NOMO-1 treated with dmso at 0.1 percent for 144 hours (cell line): ENCODE data around the gene NELL2.
"Not testable (repeated sequence)": the region's sequence is repeated elsewhere in the genome, so short reads cannot be mapped to it uniquely, and the experiment has no call there.

ENCODE experiments used
- DNase-seq: peaks from one replicate; lab custom pipeline; 2025; ENCODE audit not compliant: unreplicated experiment; lab: John Stamatoyannopoulos, UW

NELL2 gene

DNA sequence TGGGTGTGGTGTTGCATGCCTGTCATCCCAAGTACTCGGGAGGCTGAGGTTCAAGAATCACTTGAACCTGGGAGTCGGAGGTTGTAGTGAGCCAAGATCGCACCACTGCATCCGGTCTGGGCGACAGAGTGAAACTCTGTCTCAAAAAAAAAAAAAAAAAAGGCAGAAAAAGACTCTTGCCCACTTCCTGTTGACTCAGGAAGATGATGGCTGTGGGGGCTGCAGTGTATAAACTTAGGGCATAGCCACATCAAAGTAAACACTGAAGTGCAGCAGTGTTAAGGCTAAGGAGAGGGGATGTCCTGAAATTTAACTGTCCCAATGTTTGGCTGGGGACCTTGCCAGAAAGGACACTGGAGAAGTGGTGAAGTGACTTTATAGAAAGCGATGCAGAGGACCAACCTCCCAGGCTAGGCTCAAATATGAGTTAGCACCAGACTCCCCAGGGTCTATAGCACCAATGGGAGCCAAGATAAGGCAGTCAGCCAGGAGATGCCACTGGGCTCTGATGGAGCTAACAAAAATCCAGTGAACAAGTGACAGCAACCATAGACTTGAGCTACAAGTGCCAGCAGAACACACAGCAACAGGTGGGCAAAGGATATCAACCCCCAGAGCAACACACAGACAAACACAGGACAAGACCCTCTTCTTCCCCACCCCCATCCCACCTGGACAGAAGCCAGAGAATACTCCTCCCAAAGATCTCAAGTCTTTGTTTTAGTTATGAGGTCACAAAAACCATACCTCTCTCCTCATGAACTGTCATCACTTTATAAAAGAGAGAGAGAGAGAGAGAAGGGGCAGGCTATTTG, 28.0 kb downstream of the NELL2 start:
- no peak for DNase-seq

DNA sequence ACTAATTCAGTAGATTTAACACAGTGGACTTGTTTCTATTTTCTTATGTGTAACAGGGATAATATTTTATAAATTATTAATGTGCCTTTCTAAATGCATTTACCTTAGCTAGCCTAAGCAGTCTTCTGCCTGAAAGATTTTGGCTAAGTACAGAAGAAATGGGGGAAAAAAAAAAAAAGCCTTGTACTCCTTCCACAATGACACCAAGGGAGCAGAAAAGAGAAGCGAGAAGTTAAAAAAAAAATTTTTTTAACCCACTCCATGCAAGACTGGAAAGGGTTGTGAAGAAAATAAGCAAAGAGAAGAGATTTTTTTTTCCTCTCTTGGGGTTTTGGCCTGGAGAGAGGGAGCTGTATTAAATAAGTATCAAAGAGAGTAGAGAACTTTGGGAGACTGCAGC, 28.7 kb downstream of the NELL2 start:
- DNase-seq = no peak

DNA sequence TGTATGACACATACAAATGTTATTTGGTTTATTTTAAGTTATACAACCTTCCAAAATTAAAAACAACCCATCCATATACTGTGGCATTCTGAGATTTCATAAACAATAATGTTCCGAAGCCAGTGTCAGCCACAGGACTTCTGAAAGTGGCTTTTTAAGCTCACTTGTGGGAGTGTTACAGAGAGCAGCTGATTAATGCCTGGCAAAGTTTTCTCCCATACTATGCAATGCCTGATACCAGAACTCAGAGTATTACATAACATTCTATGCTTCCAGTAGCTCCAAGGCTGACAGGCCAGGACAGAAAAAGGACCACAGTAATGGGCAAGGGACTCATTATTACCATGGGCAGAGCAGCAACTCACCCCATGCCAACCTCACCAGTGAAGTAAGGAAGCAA, 29.3 kb downstream of the NELL2 start:
- no peak for DNase-seq

DNA sequence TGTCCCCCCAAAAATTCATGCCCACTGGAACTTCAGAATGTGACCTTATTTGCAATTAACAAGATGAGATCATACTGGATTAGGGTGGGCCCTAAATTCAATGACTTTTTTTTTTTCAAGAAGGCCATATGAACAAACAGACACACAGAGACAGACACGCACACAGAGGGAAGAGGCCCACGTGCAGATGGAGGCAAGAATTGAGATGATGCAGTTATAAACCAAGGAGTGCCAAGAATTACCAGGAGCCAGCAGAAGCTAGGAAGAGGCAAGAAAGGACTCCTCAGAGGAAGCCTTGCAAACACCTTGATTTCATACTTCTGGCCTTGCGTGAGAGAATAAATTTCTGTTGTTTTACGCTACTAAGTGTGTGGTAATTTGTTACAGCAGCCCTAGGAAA, 33.4 kb downstream of the NELL2 start:
- DNase-seq = no peak

DNA sequence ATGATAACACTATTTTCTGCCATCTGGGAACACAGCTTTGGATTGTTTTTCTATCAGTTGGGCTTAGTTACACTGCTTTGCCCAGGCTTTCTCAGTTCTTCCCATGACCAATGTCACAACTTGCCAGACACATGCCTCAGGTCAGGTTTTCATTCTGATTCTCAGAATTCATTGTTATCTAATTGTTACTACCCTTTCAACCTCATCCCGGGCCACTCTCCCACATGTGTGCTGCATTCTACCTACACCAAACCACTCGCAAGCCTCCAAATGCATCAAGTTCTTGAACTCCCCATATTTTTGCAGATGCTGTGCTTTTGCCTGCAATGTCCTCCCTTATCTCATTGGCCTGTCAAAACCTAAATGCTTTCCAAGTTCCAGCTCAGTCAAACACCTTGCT, 36.3 kb downstream of the NELL2 start:
- DNase-seq = no peak

DNA sequence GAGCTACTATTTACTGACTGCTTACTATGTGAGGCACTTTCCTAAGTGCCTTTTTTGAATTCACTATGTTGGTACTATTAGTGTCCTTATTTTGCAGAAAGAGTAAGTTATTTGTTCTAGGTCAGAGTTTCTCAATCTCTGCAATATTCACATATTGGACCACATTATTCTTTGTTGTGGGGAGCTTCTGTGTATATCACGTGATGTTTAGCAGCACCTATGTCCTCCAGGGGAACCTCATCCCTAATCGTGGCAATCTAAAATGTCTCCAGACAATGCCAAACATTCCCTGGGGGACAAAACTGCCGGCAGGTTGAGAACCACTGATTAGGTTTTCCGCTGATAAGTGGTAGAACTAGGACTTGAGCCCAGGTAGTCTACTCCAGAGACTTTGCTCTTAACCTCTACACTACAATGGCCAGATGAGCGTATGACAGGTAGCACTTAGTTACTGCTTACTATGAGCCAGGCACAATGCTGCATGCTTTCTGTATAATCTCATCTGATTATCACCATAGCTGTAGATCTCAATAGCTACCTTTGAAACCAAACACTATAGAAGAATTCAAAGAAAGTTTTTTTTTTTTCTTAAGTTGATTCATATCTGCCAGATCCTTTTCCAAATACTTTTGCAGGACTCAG, 38.9 kb downstream of the NELL2 start:
- DNase-seq = no peak

DNA sequence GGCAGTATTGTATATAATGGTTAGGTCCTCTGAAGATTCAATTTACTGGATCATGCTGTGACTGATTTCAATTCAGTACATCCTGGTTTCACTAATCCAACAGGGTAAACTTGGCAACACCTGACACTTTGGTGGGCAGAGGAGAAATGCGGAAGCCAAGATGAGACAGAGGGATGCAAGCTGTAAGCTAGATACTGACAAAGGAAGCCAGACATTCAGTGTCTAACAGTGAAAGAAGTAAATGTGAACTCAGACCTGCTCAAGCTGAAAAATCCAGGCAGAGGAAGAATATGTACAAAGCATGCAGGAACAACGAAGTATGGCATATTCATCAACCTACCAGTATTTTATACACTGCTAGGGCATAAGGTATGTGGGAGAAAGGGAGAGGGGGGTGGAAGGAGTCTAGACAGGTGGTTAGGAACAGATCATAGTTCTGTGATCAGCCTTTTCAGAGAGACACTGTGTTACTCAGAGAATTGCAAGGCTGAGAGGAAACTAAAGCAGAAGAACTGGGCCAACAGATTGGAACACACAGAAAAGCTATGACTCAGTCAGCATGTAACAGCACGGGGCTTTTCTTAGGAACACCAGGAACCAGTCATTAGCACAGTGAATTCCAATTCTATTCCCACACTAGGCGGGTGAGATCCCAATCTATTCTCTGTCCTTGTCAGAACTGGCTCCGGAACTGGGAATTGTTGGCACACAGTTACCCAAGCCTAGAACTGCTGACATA, 40.3 kb downstream of the NELL2 start:
- DNase-seq = no peak

DNA sequence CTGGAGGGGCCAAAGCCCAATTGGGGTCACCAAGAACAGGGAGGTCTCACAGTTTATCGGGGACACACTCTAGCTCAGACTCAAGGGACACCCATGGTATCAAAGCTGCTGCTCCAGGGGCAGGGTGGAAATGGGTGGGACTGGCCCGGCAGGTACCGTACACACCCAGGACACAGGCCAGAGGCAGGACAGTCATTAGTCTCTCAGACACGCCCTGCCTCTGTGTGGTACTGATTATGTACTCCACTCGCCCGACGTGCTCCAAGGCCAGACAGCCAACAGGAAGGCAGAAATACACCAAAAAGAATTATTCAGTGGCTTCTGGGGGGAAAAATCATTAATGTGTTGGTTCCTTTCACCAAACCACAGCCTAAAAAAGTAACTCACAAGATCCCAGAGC, 41.1 kb downstream of the NELL2 start:
- DNase-seq = not testable (repeated sequence)

DNA sequence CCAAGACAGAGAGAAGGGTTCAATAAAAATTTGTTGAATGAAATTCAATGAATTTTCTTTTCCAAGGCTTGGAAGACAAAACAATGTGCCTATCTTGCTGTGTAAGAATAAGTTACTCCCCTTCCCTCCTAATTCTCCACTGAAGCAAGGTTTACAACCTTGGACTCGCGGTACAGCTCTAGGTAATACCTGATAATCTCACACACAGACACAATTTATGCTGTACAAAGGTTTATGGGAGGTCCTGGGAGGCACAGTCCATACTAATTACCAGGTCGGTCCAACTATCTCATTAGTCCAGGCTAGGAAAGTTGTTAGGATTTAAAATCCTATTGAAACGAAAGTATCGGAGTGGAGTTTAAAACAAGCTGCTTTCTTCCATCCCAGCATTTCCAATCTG, 42.6 kb downstream of the NELL2 start:
- no peak for DNase-seq

DNA sequence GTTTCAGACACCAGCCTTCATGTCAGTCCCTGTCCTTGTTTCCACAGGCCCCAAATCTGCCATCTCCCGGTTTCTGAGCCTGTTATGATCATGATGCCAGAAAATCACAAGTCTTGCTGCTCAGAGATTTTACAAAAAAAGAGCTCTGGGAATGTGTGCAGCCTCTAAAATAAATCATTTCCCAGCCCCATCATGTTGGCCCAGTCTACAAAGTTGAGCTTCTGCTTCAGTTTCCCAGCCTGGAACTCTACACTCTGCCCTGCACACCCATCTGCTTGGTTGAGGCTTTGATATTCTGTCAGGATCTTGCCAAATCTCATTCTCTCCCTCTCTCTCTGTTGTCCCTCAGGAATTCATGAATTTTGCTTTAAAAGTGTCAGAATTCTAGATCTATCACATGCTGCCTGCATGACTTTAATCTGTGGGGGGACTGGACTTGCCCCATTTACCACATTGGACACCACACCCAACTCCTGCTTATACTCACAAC, 45.5 kb downstream of the NELL2 start:
- no peak for DNase-seq

DNA sequence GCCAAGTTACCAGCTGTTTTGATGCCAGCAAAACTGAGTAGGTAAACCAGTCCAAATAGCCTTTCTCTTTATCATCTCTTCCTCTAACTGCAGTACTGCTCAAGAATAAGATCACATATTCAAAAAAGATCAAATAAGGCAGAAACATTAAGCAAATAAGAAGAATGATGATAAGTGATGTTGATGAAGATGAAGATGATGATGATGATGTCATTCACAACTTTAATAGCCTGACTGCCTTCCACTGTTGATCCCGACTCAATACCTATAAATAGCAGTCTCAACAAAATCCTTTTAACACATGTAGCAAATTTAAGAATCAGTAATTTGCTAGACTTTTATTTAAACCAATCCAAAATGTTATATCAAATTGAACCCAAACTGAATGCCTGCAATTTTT, 47.1 kb downstream of the NELL2 start:
- DNase-seq = no peak

DNA sequence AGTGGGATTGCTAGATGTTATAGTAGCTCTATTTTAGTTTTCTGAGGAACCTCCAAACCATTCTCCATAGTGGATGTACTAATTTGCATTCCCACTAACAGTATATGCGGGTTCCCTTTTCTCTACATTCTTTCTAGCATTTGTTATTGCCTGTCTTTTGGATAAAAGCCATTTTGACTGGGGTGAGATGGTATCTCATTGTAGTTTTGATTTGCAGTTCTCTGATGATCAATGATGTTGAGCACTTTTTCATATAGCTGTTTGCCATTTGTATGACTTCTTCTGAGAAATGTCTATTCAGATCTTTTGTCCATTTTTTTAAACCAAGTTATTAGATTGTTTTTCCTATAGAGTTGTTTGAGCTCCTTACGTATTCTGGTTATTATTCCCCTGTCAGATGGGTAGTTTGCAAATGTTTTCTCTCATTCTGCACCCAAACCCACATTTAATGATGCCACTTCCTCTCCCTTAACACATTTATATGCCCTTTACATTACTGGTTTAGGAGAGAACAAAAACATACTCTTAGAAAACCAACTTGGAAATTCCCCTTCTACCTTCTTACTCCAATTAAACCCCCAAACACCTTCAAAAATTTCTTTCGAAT, 48.2 kb downstream of the NELL2 start:
- DNase-seq = no peak

DNA sequence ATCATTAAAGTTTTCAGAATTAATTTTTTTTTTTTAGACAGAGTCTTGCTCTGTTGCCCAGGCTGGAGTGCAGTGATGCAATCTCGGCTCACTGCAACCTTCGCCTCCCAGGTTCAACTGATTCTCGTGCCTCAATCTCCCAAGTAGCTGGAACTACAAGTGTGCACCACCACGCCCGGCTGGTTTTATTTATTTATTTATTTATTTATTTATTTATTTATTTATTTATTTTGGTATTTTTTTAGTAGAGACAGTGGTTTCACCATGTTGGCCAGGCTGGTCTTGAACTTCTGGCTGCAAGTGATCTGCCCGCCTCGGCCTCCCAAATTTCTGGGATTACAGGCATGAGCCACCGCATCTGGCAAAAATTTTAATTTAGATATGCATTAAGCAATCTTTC, 54.4 kb downstream of the NELL2 start:
- DNase-seq = not testable (repeated sequence)

DNA sequence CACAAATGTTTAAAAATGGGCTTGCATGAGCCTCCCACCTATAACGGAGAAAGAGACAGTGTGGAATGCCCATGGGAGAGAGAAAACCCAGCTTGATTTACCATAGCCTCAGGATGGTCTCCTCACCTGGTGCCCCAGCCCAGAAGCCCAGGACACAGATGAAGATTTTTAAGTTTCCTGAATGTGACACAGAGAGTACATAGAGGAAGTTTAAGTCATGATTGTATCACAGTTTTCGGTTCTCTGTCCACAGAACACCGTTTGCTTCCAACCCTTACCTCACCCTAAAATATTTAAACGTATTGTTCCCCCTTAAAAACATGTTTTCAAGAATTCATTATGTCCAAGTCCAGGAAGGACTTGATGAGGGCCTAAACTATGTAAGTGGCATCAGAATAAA, 56.2 kb downstream of the NELL2 start:
- DNase-seq = no peak

DNA sequence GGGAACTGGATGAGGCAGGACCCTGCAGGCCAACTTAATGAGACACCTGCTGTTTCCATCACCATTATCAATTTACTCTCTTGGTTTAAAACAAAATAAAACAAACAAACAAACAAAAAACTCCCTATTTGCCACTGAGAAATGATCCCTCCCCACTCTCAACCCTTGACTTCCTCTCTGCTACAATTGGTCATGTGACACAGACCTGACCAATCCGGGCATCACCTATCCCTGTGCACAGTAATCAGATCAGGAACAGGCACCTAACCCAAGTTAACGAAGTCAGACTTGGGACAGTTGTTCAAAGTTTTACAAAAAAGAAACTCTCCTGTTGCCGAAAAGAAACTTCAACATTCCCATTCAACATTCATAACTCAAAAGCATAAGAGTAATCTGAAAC, 58.4 kb downstream of the NELL2 start:
- no peak for DNase-seq

DNA sequence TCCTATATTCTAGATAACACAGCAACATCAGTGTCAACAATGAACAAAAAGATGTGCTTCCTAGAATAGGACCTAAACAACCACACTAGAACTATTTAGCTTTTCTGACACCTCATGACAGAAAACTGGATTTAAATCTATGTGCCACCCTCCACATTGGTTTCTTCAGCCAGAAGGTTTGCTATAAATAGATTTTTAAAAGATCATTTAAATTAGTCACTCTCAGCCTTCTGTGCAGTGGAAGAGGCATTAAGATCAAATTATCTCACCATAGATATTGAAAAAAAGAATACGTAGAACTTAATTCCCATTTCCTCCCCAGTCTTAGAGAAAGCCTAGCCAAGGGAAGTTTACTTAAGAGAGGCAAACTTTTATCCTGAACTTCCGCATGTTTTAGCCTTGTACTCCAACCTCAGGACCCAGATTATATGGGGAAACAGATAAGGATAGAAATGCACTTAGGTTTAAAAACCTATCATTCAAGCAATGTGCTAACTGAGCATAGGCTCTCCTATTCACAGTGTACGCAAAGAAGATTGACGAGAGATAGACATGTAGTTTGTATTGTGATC, 59.6 kb downstream of the NELL2 start:
- no peak for DNase-seq

DNA sequence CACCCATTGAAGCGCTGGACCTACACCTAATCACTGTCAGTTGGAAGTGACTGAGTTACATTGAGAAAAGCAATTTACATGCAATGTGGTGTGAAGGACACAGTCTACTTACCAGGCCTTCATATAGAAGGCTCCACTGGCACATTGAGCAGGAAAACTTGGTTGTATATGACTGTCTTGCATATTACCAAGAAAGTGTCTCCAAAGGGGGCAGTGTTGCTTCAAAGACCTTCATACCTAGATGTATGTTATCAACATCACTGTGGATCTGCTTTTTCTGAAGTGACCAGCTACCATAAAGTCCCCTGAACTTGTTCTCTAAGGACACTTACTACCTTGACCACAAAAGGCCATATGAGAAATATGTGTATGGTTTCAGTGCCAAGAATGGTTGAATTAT, 64.1 kb downstream of the NELL2 start:
- DNase-seq = no peak

DNA sequence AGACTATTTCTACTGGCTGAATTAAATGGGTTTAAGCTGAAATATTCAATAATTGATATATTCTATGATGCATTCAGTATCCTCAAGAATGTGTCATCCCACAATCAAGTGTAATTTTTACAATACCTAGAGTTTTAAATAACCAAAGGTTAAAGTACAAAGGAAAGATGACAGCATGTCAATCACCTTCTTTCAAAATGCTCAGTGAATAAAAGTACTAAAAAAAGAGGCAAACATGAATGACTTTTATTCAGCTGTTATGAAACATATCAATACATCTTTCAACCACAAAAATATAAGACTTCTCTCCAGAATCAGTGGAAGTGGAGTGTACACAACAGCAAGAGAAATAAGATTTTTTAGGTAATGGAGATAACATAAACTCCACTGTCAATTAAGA, 72.0 kb downstream of the NELL2 start:
- no peak for DNase-seq

DNA sequence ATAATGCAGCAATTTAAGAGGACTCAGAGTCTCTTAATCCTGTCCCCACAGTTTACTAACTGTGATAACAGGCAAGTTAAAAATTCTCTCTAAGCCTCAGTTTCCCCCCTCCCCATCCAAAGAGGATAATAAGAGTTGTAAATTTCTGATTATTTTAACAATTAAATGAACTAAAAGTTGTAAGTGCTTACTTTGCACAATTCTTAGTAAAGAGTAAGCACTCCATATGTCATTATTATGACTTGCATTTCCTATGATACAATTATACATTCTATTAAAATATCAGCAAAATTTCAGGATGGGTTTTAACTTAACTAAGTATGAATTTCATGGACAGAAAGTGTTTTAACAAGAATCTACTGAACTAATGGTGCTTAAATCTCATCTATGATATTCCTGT, 80.1 kb downstream of the NELL2 start:
- DNase-seq = no peak

DNA sequence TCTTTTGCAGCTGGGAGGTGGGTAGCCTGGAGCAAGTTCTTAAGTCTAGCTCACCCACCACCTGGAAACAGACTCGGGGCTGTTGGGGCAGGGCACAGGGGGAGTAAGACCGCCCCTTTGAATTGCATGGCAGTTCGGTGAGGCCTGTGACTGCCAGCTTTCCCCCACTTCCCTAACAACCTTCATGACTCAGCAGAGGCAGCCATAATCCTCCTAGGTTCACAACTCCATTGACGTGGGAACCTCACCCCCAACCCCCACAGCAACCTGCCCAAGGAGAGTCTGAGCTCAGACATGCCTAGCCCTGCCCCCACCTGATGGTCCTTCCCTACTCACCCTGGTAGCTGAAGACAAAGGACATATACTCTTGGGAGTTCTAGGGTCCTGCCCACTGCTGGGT, 87.4 kb downstream of the NELL2 start:
- no peak for DNase-seq

DNA sequence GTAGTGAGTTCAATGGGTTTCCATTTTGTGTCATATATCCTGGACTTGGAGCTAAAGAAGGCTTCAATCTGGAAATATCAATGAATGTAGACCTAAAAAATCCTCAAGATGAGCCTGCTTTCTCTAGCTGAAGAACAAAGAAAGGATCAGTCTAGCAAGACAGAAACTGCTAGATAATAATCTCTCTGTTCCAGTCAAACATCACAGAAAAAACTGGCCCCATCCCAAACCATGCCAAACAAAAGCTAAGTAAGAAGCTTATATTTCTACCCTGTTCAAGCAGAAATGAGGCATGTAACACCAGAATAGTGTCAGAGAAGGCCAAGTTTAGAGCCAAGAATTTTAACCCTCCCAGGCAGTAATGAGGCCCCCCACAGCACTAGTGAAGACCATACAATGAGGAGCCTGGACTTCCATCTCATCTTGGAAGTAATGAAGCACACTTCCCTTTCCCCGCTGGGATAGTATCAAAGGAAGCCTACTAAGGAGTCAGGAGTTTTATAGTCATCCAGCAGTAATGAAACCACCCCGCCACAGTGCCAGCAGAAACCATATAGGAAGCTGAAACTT, 95.8 kb downstream of the NELL2 start:
- DNase-seq = no peak
